Stimulated activated naive CD4-positive, alpha-beta T cell treated with Interleukin-2 at 50 U/mL for 16 hours (primary cell): ENCODE data around the gene SOS1.
"Not testable (repeated sequence)": the region's sequence is repeated elsewhere in the genome, so short reads cannot be mapped to it uniquely, and the experiment has no call there.

Experiments used
- DNase-seq: peaks from one replicate; lab custom pipeline; 2025; lab: John Stamatoyannopoulos, UW

Gene SOS1

GRCh38 chr2:39138837-39139211 is 18.0 kb upstream of the SOS1 start:
- DNase-seq = no peak

- not testable (repeated sequence) for DNase-seq
Observed at GRCh38 chr2:39138187-39138836, 17.5 kb upstream of the SOS1 start.

GRCh38 chr2:39136799-39137198 is 15.9 kb upstream of the SOS1 start:
- no peak for DNase-seq

- peak; percentile 7 for DNase-seq
Observed at GRCh38 chr2:39135690-39136259, 14.9 kb upstream of the SOS1 start.

GRCh38 chr2:39133215-39133851 is 12.5 kb upstream of the SOS1 start:
- no peak for DNase-seq

- peak; percentile 65 for DNase-seq
Observed at GRCh38 chr2:39128919-39129391, 8.1 kb upstream of the SOS1 start.

- DNase-seq = peak; percentile 57
Observed at GRCh38 chr2:39127973-39128372, 7.1 kb upstream of the SOS1 start.

- no peak for DNase-seq
Observed at GRCh38 chr2:39124746-39125057, 3.9 kb upstream of the SOS1 start.

GRCh38 chr2:39124000-39124745 is 3.3 kb upstream of the SOS1 start:
- peak; percentile 95 for DNase-seq

GRCh38 chr2:39123436-39123999 is 2.7 kb upstream of the SOS1 start:
- no peak for DNase-seq

- no peak for DNase-seq
Observed at GRCh38 chr2:39121523-39122063, 742 bp upstream of the SOS1 start.

- no peak for DNase-seq
Observed at GRCh38 chr2:39120521-39120770, 405 bp downstream of the SOS1 start.

GRCh38 chr2:39119732-39120520 is 925 bp downstream of the SOS1 start:
- DNase-seq = peak; percentile 54

GRCh38 chr2:39118786-39119499 is 1.9 kb downstream of the SOS1 start:
- DNase-seq = no peak

- no peak for DNase-seq
Observed at GRCh38 chr2:39115556-39115955, 5.3 kb downstream of the SOS1 start.

GRCh38 chr2:39114771-39115170 is 6.1 kb downstream of the SOS1 start:
- no peak for DNase-seq

- no peak for DNase-seq
Observed at GRCh38 chr2:39109537-39109936, 11.3 kb downstream of the SOS1 start.

GRCh38 chr2:39108377-39108776 is 12.5 kb downstream of the SOS1 start:
- DNase-seq = no peak

- no peak for DNase-seq
Observed at GRCh38 chr2:39107724-39108273, 13.1 kb downstream of the SOS1 start.

GRCh38 chr2:39107156-39107555 is 13.7 kb downstream of the SOS1 start:
- DNase-seq = no peak
